ENCODE measurements around the gene E2F3.

The E2F3 gene

GRCh38 chr6:20402092-20402341 lies 338 bp downstream of the E2F3 start:
- DNase-seq (ENCODE audit: low read depth in 2 of 2, low spot score in 1 of 2), result no peak

GRCh38 chr6:20402342-20403069 lies 827 bp downstream of the E2F3 start:
- no peak for DNase-seq (ENCODE audit: low read depth in 2 of 2, low spot score in 1 of 2)

GRCh38 chr6:20403070-20403765 lies 1.5 kb downstream of the E2F3 start:
- peak; percentile 74 to 86 for DNase-seq (ENCODE audit: low read depth in 2 of 2, low spot score in 1 of 2)

GRCh38 chr6:20403766-20404640 lies 2.3 kb downstream of the E2F3 start:
- peak; percentile 66 to 81 for DNase-seq (ENCODE audit: low read depth in 2 of 2, low spot score in 1 of 2)

DNA sequence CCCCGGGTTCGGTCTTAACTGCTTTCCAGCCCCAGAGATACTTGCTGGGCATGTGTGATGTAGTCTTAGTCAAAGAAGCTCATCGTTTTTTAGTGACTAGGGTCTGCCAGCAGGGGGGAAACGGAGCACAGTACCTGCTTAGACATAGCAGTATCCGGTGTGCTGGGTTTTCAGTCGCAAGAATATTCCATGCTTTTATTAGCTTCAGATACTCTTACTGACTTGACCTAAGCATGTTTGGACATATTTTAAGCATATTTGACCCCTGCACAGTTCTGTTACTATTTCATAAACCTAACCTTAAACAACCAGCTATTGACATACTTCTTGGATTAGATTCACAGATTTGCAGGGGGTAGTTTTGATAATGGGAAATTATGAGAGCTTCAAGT lies 3.0 kb downstream of the E2F3 start:
- DNase-seq (ENCODE audit: low read depth in 2 of 2, low spot score in 1 of 2), result peak in 1 of 2 donors; percentile 43

DNA sequence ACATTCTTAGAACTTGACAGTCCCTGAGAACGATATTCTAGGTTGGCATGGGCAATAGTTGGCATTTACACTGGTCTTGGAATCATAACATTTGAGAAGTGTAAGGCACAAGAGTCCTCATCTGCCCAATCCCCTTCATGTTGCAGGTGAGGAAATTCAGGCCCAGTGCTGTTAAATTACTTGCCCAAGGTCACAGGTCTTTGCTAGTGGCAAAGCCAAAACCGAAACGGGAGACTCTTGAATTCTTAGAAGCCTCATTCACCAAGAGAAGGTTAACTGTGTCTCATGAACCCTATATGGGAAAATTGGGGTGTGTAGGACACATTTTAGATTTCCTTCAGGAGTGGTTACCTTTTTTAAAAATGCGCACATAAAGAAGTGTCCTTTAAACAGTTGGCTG lies 7.2 kb downstream of the E2F3 start:
- DNase-seq (ENCODE audit: low read depth in 2 of 2, low spot score in 1 of 2), result no peak

- no peak for DNase-seq (ENCODE audit: low read depth in 2 of 2, low spot score in 1 of 2)
Measured at GRCh38 chr6:20409427-20409971, 7.8 kb downstream of the E2F3 start.

- DNase-seq (ENCODE audit: low read depth in 2 of 2, low spot score in 1 of 2), result no peak
Measured at GRCh38 chr6:20411544-20411943, 9.9 kb downstream of the E2F3 start.

- no peak for DNase-seq (ENCODE audit: low read depth in 2 of 2, low spot score in 1 of 2)
Measured at GRCh38 chr6:20411953-20412681, 10.4 kb downstream of the E2F3 start.

GRCh38 chr6:20412682-20413073 lies 11.0 kb downstream of the E2F3 start:
- no peak for DNase-seq (ENCODE audit: low read depth in 2 of 2, low spot score in 1 of 2)

DNA sequence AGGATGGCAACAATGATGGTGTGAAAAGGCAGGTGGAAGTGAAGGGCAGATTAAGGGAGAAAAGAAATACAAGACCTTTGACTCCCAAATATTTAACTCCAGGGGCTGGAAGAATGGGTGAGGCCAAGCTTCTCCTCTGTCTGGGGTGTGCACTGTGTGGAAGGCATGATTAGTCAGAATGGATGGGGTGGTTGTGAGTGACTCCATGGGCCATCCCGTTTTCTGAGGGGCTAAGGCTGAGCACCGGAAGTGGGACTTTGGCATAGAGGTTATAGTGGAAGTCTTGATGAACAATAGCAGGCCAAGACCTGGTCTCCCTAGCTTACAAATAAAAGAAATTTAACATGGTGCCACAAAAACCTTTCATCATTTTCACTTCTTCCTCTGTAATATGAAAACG lies 12.1 kb downstream of the E2F3 start:
- DNase-seq (ENCODE audit: low read depth in 2 of 2, low spot score in 1 of 2), result no peak

DNA sequence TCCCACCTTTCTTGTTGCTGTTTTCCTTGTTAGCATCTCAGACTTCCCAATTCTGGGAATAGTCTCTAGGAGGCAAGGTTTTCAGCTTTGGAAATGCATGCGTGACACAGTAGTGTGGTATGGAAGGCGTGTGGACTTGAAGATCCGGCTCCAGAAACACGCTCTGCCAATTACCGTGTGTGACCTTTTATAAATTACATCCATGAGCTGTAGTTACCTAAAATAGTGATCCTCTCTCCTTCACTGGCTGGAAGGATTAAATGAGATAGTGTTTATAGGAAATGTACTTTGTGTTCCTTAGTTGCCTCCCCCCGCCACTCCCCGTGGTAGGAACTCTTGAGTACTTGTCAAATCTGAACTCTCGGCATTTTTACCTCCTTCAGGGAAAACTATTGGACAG lies 13.0 kb downstream of the E2F3 start:
- no peak for DNase-seq (ENCODE audit: low read depth in 2 of 2, low spot score in 1 of 2)

DNA sequence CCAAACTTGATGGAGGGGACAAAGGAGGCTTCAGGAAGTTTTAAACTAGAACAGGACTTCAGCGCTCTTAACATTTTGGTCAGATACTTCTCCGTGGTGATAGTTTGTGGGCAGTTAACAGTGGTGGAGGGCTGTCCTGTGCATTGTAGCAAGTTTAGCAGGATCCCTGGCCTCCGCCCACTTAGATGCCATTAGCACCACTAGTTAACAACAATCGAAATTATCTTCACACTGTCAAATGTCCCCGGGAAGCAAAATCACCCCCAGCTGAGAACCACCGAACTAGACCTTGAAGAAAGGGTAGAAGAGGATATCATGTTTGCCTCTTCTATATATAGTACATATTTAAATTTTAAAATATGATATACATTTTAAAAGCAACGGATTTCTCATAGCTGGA lies 13.6 kb downstream of the E2F3 start:
- no peak for DNase-seq (ENCODE audit: low read depth in 2 of 2, low spot score in 1 of 2)

DNA sequence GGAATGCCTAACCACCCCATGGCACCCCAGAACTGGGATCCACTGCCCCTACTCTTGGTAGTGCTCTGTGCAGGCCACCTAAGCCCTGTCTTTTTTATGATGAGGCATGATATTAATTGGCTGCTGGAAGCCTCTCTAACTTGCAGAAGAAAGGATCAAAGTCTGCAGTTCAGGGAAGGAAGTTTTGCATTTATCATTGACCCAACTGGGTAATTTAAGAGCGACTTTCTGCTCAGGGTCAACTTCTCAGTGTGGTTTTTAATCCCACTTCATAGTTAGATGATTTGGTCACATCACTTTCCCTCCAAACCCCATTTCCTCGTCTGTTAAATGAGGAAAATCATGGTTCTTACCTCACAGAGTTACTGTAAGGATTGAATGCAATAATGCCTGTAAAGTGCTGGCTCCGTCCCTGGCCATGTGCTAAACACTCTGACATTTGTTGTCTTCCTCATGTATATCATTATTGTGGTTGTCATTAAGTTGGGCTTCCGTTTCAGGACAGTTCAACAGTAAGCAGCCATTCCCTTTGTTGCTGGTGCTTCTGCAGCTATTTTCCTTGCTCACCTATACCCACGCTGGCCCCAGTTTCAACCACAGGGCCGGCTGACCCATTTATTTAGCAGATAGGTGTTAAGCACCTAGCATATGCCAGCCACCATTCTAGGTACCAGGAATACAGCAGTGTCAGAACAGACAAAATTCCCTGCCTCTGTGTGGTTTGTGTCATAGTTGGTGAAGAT lies 14.2 kb downstream of the E2F3 start:
- no peak for DNase-seq (ENCODE audit: low read depth in 2 of 2, low spot score in 1 of 2)

DNA sequence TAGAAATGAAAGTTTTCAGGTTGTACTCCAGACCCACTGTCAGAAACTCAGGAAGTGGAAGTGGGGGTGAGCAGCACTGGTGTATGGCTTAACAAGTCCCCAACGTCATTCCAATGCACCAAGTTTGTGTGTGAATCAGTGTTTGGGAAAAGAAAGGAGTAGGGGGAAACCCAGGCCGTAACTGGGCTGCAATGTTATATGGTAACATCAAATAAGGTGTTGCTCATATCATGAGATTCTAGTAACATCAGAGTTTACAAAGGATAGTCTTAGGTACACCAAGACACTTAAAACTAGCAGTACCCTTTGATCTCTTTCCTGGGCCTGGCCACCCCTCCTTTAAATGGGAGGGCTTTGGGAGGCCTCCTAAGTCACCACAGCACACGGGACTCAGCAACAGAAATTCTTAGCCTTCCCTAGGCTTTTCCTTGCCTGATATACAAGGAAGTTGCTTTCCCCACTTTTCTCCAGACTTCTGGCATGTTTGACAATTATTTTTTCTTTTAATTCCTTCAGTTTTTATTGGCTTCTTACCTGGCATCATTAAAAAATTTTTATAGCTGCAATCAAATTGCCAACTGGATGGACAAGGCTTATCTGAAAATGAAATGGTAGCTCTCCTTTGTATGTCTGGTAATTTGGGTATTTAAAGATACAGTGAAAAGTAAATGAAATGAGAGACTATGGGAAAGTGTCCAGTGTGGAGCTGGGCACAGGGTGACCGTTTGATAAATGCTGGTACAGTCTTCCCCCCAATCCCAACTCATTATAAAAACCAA lies 15.1 kb downstream of the E2F3 start:
- no peak for DNase-seq (ENCODE audit: low read depth in 2 of 2, low spot score in 1 of 2)

- no peak for DNase-seq (ENCODE audit: low read depth in 2 of 2, low spot score in 1 of 2)
Measured at GRCh38 chr6:20417819-20418218, 16.1 kb downstream of the E2F3 start.

DNA sequence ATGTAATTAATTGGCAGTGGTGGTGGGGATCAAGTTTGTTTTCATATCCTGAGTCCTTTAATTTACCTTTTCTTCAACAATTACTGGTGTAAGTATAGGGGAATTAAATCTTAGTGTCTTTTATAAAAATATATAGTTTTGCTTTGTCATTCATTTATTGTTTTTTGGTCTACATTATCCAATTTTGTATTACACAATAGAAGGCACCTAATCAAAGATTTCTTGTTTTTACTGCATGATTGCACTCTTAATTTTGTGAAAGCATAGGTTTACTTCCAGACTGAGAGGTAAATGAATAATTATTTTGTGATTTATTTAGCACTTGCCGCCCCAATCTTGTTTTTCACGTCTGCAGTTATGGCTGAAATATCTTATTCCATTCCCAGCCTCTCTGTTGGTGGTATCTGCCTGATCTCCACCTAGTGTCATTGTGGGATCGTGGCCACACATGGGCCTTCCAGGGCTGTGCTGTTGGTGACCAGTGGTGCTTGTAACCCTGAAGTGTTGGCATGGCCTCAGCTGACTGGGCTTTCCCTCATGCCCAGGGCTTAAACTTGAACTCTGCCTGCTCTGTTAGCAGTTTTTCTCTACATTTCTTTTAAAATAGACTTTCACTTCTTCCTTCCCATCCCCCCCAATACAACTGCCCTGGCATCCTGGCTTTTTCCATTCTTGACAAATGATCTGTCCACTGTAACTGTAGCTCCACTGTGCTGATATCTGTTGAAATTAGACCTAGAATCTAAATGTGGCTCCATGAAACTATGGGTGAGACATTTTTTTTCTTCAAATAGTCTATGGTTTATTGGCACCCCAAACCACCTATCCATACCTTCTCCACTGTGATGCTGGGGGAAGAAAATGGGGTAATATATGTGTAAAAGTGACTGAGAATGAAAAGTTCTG lies 24.8 kb downstream of the E2F3 start:
- no peak for DNase-seq (ENCODE audit: low read depth in 2 of 2, low spot score in 1 of 2)

- no peak for DNase-seq (ENCODE audit: low read depth in 2 of 2, low spot score in 1 of 2)
Measured at GRCh38 chr6:20427856-20428255, 26.2 kb downstream of the E2F3 start.

GRCh38 chr6:20432692-20433091 lies 31.0 kb downstream of the E2F3 start:
- DNase-seq (ENCODE audit: low read depth in 2 of 2, low spot score in 1 of 2), result no peak
